ENCODE results near the gene MRPL40. TPM values are rescaled to one million over a fixed set of nuclear protein-coding genes. Genes with fewer than 3 reads are reported as not detected.
A peak's percentile ranks its signal among the peaks of the same experiment; 100 is the strongest.

The MRPL40 gene
- total RNA-seq, 2 experiments from 2014 or later: 39.8 to 40.9 TPM

DNA sequence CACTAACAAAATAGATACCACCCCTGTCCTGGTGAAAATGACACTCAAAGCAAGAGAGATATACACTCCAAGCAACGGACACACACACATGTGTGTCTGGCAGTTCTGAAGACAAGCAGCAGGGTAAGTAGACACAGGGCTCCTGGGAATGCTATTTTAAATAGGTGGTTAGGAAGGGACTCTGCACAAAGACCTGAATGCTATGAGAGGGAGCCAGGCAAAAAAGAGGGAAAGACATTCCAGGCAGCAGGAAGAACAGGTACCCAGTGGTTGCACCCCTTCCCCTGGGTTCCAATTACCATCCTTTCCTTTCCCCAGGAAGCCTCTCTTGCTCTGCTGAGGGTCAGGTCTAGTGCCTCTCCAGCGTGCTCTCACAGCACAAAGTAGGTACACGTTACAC lies 43.7 kb downstream of the MRPL40 start:
- H3K36me3 Mint-ChIP-seq (ENCODE audit: low read depth): peaks cover 32% of the 10 kb centered on the region
- H3K27me3 Mint-ChIP-seq: no peaks in the 10 kb centered on the region
- POLR2A ChIA-PET: no interaction called here
- H3K27ac Mint-ChIP-seq: no peak overlapping the region
- ATAC-seq (no peak), DNase-seq (no peak)
- no peak for TF ChIP-seq CTCF (IDR thresholded peaks at IDR 0.05)
- H3K4me1 Mint-ChIP-seq (ENCODE audit: low read depth): peaks cover 25% of the 10 kb centered on the region
- CTCF ChIA-PET: no interaction called here
- no peak overlapping the region for H3K4me3 Mint-ChIP-seq
- H3K9me3 Mint-ChIP-seq: no peaks in the 10 kb centered on the region
- intact Hi-C loops (cut with micrococcal nuclease): no loop called here

DNA sequence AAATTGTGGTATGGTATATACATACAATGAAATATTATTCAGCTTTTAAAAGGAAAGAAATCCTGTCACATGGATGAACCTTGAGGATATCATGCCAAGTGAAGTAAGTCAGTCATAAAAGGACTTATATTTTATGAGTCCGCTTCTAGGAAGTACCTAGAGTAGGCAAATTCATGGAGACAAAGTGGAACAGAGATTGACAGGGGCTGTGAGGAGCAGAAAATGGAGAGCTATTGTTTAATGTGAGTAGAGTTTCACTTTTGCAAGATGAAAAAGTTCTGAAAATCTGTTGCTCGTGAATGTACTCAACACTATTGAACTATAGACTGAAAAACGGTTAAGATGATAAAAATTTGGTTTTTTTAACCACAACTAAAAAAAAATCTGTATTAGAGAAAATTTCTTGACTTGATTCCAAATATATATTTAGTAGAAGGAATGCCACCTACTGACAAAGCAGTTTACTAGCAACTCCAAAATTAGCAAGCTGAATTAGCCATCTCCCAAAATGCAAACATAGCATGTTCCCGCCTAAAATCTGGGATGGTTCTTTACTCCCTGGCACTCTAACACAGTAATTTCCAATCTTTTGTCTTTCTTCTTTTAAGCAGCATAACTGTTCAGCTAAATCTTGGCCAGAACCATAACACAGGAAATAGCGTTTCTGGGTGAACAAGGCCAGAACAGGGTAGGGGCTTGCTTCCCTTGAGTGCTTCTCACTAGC lies 45.1 kb downstream of the MRPL40 start:
- ChIA-PET CTCF (interaction anchor here (0.6 to 2.3 kb wide), 6 partner anchors 95 to 333 kb away, joined by 3 to 12 read pairs (median 4); partner anchors contain the start of genes ESS2 and SLC25A1), POLR2A (interaction anchor here (0.6 to 1.5 kb wide), 6 partner anchors 17 to 523 kb away, joined by 3 to 13 read pairs (median 4); partner anchors contain the start of gene HIRA)
- Mint-ChIP-seq H3K36me3 (ENCODE audit: low read depth) (peaks cover 28% of the 10 kb centered on the region), H3K4me3 (peak overlapping the region; percentile 99), H3K9me3 (no peaks in the 10 kb centered on the region), H3K4me1 (ENCODE audit: low read depth) (peaks cover 26% of the 10 kb centered on the region), H3K27ac (peak overlapping the region; percentile 82), H3K27me3 (no peaks in the 10 kb centered on the region)
- ATAC-seq: no peak
- TF ChIP-seq CTCF (IDR thresholded peaks at IDR 0.05): peak; percentile 32
- DNase-seq: no peak
- intact Hi-C loops (cut with micrococcal nuclease): no loop called here

DNA sequence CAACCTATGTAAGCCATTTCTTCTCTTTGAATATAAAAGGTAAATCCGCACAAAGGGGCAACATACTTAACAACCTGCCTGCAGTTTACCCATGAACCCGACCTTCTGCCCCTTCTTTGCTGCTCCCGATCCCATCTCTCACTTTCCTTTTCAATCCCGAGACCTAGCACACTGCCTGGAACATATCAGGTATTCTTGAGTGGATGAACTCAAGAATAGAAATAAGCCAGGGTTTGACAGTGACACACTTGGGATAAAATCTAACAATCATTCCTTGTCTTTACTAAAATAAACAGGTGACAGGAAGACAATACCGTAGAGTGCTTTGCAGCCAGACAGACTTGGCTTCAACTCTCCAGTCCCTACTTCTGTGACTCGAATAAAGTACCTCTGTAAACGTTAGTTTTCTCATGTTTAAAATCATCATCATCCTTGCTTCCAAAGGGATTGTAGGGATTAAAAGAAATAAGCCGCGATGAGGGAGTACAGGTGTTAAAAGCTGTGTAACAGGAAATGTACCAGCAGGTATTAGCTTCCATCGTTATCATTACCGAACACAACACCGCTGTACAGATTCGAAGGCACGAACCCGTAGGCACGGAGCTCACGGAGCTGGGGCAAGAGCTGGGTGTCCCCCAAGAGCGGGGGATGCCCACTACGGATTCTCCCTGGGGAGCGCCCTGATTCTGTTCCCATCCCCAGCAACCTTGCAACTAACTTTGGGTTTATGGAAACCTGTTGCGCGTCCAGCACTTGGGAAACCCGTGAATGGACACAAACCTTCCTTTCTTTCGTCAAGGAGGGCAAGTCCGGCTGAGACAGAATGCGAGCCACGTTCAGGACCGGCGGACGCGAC lies 45.9 kb downstream of the MRPL40 start:
- Mint-ChIP-seq H3K9me3 (no peaks in the 10 kb centered on the region), H3K4me3 (peak overlapping the region; percentile 99), H3K27ac (peak overlapping the region; percentile 82), H3K36me3 (ENCODE audit: low read depth) (peaks cover 33% of the 10 kb centered on the region), H3K4me1 (ENCODE audit: low read depth) (peaks cover 26% of the 10 kb centered on the region), H3K27me3 (no peaks in the 10 kb centered on the region)
- ATAC-seq (no peak), DNase-seq (peak; percentile 33)
- CTCF ChIA-PET: interaction anchor here (0.6 to 2.3 kb wide), 6 partner anchors 96 to 334 kb away, joined by 3 to 12 read pairs (median 4); partner anchors contain the start of genes ESS2 and SLC25A1
- POLR2A ChIA-PET: interaction anchor here (0.6 to 1.8 kb wide), 8 partner anchors 16 to 524 kb away, joined by 3 to 13 read pairs (median 5); partner anchors contain the start of gene HIRA
- no peak for TF ChIP-seq CTCF (IDR thresholded peaks at IDR 0.05)
- intact Hi-C loops (cut with micrococcal nuclease): no loop called here

GRCh38 chr22:19478901-19479354 lies 46.6 kb downstream of the MRPL40 start, which contains the start of gene UFD1:
Gene UFD1, minus strand, starts transcription at chr22:19479193. Its CDS starts 108 bp downstream, at chr22:19479085.
- Mint-ChIP-seq H3K27ac (peak within 1 kb of the TSS; percentile 99), H3K9me3 (no peaks in the 10 kb centered on the region), H3K4me3 (peak within 1 kb of the TSS; percentile 99), H3K36me3 (ENCODE audit: low read depth) (peaks cover 33% of the 10 kb centered on the region), H3K27me3 (no peaks in the 10 kb centered on the region), H3K4me1 (ENCODE audit: low read depth) (peaks cover 26% of the 10 kb centered on the region)
- TF ChIP-seq CTCF (IDR thresholded peaks at IDR 0.05): no peak
- ATAC-seq (peak; percentile 56), DNase-seq (peak; percentile 84)
- CTCF ChIA-PET: interaction anchor here (1.5 to 2.3 kb wide), 2 partner anchors 98 to 151 kb away, joined by 3 to 12 read pairs; no protein-coding TSS in a partner anchor
- intact Hi-C loops (cut with micrococcal nuclease): no loop called here
- POLR2A ChIA-PET: interaction anchor here (0.7 to 1.8 kb wide), 7 partner anchors 10 to 52 kb away, joined by 3 to 7 read pairs (median 5); partner anchors contain the start of gene HIRA
